NT2/D1 (cell line): ENCODE measurements around the gene PLEKHD1.

Source experiments
- DNase-seq: peaks from one replicate; pipeline ENCODE4 v3.0.0-alpha.2; 2011; ENCODE audit warnings: low read depth, low spot score
- H3K27me3 ChIP-seq: 2 replicates; pipeline ENCODE4 v1.6.0; 2011; ENCODE audit warnings: mild to moderate bottlenecking; ENCODE audit not compliant: insufficient read length, insufficient read depth
- H3K36me3 ChIP-seq: 2 replicates; pipeline ENCODE4 v1.6.1; 2011; ENCODE audit warnings: mild to moderate bottlenecking, low read length, mixed read lengths; ENCODE audit not compliant: insufficient read depth, insufficient read length
- H3K4me1 ChIP-seq: 2 replicates; pipeline ENCODE4 v1.5.1; 2011; ENCODE audit not compliant: insufficient read depth, insufficient read length
- H3K4me3 ChIP-seq: 2 replicates; pipeline ENCODE4 v1.5.1; 2011; ENCODE audit warnings: low read depth; ENCODE audit not compliant: insufficient read length
- H3K9ac ChIP-seq: 2 replicates; pipeline ENCODE4 v1.6.0; 2011; ENCODE audit warnings: low read depth; ENCODE audit not compliant: insufficient read length
- H3K9me3 ChIP-seq: 2 replicates; pipeline ENCODE4 v1.5.1; 2011; ENCODE audit warnings: mild to moderate bottlenecking, low read length; ENCODE audit not compliant: insufficient read depth
- SUZ12 ChIP-seq: IDR thresholded peaks from 2 replicates; pipeline ENCODE4 v1.6.1; 2011; ENCODE audit not compliant: insufficient read length, insufficient read depth; ENCODE audit errors: extremely low read depth
- YY1 ChIP-seq: IDR thresholded peaks from 2 replicates; pipeline ENCODE4 v1.6.1; 2011; ENCODE audit not compliant: insufficient read length, insufficient read depth
- ZNF274 ChIP-seq: IDR thresholded peaks from 2 replicates; pipeline ENCODE4 v1.6.1; 2011; ENCODE audit warnings: mild to moderate bottlenecking, low read depth, low read length

The PLEKHD1 gene

DNA sequence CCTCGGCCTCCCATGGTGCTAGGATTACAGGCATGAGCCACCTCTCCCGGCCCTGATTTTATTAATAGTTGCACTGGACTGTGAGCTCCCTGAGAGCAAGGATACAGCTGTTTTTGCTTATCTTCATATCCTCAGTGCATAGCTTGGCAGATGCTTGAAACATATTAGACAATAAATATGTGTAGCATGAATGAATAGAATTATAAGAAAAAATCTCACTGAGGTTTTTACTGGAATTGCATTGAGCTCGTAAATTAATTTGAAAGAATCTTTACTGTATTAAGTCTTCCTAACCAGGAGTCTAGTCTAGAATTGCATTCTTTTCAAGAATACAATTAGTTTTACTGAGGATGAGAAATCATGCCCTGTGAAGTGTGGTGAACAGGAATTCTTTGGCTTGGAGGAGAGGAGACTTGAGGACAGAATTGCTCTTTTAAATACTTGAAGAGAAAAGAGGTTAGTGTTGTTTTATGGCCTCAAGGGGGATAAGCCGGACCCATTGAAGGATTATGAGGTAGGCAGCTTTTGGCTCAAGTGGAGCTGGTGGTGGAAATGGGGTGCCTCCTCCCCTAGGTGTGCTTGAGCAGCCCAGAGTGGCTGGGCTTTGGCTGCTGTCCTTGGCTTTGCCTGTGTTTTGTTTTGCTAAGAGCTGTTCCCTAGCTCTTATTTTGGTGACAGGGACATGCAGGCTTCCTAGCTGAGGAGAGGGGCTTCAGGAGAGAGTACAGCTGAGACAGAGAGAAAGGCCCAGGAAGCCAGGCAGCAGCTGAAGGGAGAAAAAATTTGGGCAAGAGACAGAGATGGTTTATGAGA is 34.0 kb downstream of the PLEKHD1 start:
- Histone ChIP-seq H3K4me1 (peaks cover 2% of the 10 kb centered on the region), H3K9ac (no peak overlapping the region), H3K36me3 (no peaks in the 10 kb centered on the region), H3K4me3 (no peak overlapping the region), H3K9me3 (no peaks in the 10 kb centered on the region), H3K27me3 (no peaks in the 10 kb centered on the region)
- TF ChIP-seq SUZ12, result no peak
- no peak for TF ChIP-seq ZNF274
- no peak for TF ChIP-seq YY1
- DNase-seq, result no peak

DNA sequence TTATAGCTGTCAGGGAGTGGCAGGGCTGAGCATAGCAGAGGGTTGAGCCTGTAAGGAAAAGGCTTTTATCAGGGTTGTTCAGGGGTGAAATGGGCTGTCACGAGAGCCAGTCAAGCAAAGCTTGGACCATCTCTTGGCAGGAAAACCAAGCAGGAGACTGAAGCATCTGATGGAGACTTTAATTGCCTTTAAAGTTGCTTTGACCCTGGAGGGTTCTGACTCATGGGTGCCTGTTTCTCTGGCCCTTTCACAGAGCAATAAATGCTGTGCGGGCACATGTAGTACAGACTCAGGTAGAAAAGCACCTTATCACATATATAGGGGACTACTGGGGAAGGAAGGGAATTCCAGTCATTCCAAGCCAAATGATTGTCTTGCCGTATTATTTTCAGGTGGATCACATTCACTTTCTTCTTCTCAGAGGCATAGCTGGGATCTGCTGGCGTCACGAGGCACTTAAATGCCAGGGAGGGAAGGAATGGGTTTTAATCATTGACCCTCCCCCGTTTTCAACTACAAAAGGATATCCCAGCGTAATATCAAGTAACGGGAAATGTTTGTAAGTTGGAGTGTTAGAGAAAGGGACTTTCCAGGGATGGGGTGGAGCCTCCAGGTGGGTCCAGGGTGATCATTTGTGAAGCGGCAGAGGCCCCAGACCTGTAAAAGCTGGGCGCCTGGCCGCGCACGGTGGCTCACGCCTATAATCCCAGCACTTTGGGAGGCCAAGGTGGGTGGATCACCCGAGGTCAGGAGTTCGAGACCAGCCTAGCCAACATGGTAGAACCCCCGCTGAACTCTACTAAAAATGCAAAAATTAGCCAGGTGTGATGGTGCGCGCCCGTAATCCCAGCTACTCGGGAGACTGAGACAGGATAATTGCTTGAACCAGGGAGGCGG is 34.9 kb downstream of the PLEKHD1 start:
- H3K4me1 ChIP-seq, result peaks cover 2% of the 10 kb centered on the region
- H3K27me3 ChIP-seq, result no peaks in the 10 kb centered on the region
- H3K9me3 ChIP-seq, result no peaks in the 10 kb centered on the region
- no peak for DNase-seq
- H3K36me3 ChIP-seq, result no peaks in the 10 kb centered on the region
- no peak overlapping the region for H3K4me3 ChIP-seq
- no peak overlapping the region for H3K9ac ChIP-seq
- TF ChIP-seq SUZ12 (no peak), YY1 (no peak), ZNF274 (no peak)

DNA sequence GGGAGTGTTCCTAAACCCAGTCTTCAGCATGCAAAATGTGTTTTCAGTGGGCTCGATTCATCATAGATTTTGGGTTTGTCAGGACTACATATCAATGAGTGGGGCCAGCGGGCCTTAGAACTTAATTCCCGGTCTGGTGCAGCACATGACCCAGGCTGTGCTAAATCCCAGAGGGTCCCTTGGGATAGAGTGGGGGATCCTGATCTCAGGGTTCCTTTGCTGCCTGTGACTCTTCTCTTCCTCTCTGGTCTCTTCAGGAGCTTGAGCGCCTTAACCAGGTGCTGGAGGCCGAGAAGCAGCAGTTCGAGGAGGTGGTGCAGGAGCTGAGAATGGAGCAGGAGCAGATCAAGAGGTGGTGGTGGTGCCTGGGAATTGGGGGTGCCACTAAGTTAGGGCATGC is 37.5 kb downstream of the PLEKHD1 start:
- H3K9ac ChIP-seq, result no peak overlapping the region
- TF ChIP-seq SUZ12, result no peak
- no peak for TF ChIP-seq YY1
- TF ChIP-seq ZNF274, result no peak
- H3K4me1 ChIP-seq, result peaks cover 2% of the 10 kb centered on the region
- DNase-seq, result no peak
- no peaks in the 10 kb centered on the region for H3K9me3 ChIP-seq
- H3K27me3 ChIP-seq, result no peaks in the 10 kb centered on the region
- H3K4me3 ChIP-seq, result no peak overlapping the region
- H3K36me3 ChIP-seq, result no peaks in the 10 kb centered on the region

DNA sequence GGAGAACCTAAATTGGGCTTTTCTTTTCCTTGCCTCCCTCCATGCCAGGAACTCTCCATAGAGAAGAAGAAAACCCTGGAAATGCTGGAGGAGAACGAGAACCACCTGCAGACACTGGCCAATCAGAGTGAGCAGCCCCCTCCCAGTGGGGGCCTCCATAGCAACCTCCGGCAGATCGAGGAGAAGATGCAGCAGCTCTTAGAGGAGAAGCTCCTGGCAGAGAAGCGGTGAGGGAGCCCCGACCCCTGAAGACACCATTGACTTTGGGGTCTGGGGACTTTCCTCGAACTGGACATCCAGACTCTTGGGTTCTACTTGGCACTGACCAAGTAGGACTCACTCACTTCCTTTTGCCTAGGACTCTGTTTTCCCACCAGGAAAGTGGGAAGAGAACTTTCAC is 41.4 kb downstream of the PLEKHD1 start:
- no peaks in the 10 kb centered on the region for H3K9me3 ChIP-seq
- no peak for TF ChIP-seq YY1
- no peak for TF ChIP-seq SUZ12
- TF ChIP-seq ZNF274, result no peak
- H3K27me3 ChIP-seq, result no peaks in the 10 kb centered on the region
- DNase-seq, result no peak
- peaks cover 4% of the 10 kb centered on the region for H3K4me1 ChIP-seq
- no peak overlapping the region for H3K9ac ChIP-seq
- H3K36me3 ChIP-seq, result no peaks in the 10 kb centered on the region
- H3K4me3 ChIP-seq, result no peak overlapping the region

DNA sequence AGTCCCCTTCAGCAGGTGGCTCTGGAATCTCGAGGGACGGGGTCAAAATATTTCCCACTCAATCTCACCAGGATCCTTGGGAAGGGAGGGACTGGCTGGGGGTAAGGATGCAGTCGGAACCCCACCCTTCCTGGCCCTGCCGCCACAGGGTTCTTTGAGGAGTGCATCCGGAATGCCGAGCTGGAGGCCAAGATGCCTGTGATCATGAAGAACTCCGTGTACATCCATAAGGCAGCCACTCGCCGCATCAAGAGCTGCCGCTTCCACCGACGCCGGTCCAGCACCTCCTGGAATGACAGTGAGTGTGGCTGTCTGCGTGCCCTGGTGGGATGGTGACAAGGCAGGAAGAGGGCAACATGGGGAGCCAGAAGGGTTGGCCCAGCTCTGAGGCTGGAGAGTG is 43.1 kb downstream of the PLEKHD1 start:
- H3K9me3 ChIP-seq, result no peaks in the 10 kb centered on the region
- no peak for TF ChIP-seq SUZ12
- no peak for TF ChIP-seq ZNF274
- TF ChIP-seq YY1, result no peak
- H3K27me3 ChIP-seq, result no peaks in the 10 kb centered on the region
- H3K9ac ChIP-seq, result no peak overlapping the region
- no peaks in the 10 kb centered on the region for H3K36me3 ChIP-seq
- H3K4me1 ChIP-seq, result peaks cover 4% of the 10 kb centered on the region
- H3K4me3 ChIP-seq, result no peak overlapping the region
- no peak for DNase-seq

DNA sequence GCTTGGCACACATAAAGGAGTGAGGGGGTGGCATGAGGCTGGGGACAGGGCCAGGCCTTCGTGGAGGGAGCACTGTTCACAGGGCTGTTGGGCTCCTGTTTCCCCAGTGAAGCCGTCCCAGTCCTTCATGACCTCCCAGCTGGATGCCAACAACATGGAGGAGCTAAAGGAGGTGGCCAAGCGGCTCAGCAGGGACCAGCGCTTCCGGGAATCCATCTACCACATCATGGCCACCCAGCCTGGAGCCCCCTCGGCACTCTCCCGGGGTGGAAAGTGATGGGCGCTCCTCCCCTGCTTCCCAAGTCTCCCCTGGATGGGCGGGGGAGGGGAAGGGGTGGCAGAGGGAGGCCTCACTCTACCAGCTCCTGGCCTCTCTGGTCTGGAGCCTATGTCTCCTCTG is 43.6 kb downstream of the PLEKHD1 start:
- DNase-seq, result no peak
- Histone ChIP-seq H3K4me3 (no peak overlapping the region), H3K27me3 (no peaks in the 10 kb centered on the region), H3K4me1 (peaks cover 4% of the 10 kb centered on the region), H3K9ac (no peak overlapping the region), H3K9me3 (no peaks in the 10 kb centered on the region), H3K36me3 (no peaks in the 10 kb centered on the region)
- TF ChIP-seq YY1, result no peak
- TF ChIP-seq SUZ12, result no peak
- TF ChIP-seq ZNF274, result no peak

DNA sequence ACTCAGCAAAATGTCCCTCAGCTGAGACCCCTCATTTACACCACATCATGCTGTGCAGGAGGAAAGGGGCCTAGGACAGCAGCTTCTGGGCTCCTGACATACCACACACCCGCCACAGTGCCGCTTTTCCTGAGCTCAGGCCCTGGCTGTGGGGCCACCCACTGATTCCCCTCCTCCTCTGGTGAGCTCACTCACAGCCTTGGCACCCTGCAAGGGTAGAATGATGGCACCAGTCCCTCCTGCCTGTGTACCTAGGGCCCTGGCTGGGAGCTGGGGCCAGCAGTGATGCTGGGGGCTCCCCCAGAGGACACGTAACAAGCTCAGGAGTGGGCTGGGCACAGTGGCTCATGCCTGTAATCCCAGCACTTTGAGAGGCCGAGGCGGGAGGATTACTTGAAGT is 44.4 kb downstream of the PLEKHD1 start:
- TF ChIP-seq ZNF274 (no peak), SUZ12 (no peak), YY1 (no peak)
- Histone ChIP-seq H3K36me3 (no peaks in the 10 kb centered on the region), H3K4me1 (peaks cover 4% of the 10 kb centered on the region), H3K9ac (no peak overlapping the region), H3K27me3 (no peaks in the 10 kb centered on the region), H3K4me3 (no peak overlapping the region), H3K9me3 (no peaks in the 10 kb centered on the region)
- DNase-seq, result no peak
